Measurements from ENCODE around the gene PDE8B.

PDE8B gene

GRCh38 chr5:77267496-77267895 is 57.0 kb downstream of the PDE8B start:
- Histone ChIP-seq H3K36me3 (ENCODE audit: insufficient read depth, low read length) (no peaks in the 10 kb centered on the region), H3K9ac (ENCODE audit: low read depth, low read length) (no peak overlapping the region), H3K4me1 (ENCODE audit: insufficient read depth, low read length) (no peaks in the 10 kb centered on the region), H3K9me3 (ENCODE audit: control insufficient read depth, insufficient read depth, low read length) (no peaks in the 10 kb centered on the region)

GRCh38 chr5:77272206-77272605 is 61.7 kb downstream of the PDE8B start:
- Histone ChIP-seq H3K9me3 (ENCODE audit: control insufficient read depth, insufficient read depth, low read length) (no peaks in the 10 kb centered on the region), H3K4me1 (ENCODE audit: insufficient read depth, low read length) (no peaks in the 10 kb centered on the region), H3K9ac (ENCODE audit: low read depth, low read length) (no peak overlapping the region), H3K36me3 (ENCODE audit: insufficient read depth, low read length) (no peaks in the 10 kb centered on the region)

- Histone ChIP-seq H3K9me3 (ENCODE audit: control insufficient read depth, insufficient read depth, low read length) (no peaks in the 10 kb centered on the region), H3K36me3 (ENCODE audit: insufficient read depth, low read length) (no peaks in the 10 kb centered on the region), H3K4me1 (ENCODE audit: insufficient read depth, low read length) (no peaks in the 10 kb centered on the region), H3K9ac (ENCODE audit: low read depth, low read length) (no peak overlapping the region)
Observed at GRCh38 chr5:77277759-77278158, 67.3 kb downstream of the PDE8B start.

GRCh38 chr5:77280036-77280435 is 69.6 kb downstream of the PDE8B start:
- H3K9ac ChIP-seq (ENCODE audit: low read depth, low read length), result no peak overlapping the region
- no peaks in the 10 kb centered on the region for H3K36me3 ChIP-seq (ENCODE audit: insufficient read depth, low read length)
- no peaks in the 10 kb centered on the region for H3K9me3 ChIP-seq (ENCODE audit: control insufficient read depth, insufficient read depth, low read length)
- no peaks in the 10 kb centered on the region for H3K4me1 ChIP-seq (ENCODE audit: insufficient read depth, low read length)

DNA sequence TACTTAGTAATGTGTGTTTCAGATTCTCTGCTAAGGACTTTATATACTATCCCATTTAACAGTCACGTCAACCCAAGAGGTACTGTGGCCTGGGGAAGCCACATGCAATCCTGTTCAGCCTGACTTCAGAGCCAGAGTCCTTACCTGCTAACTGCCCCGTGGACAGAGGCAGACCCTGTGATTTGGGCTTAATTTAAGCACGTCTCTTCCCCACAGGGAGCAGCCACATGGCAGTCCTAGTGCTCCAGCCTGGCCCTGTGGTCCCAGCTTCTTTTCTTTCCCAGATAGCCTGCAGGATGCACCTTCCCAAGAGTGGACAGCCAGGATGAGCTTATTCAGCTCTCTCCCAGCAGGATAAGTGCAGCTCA is 71.5 kb downstream of the PDE8B start:
- Histone ChIP-seq H3K4me1 (ENCODE audit: insufficient read depth, low read length) (no peaks in the 10 kb centered on the region), H3K9ac (ENCODE audit: low read depth, low read length) (no peak overlapping the region), H3K36me3 (ENCODE audit: insufficient read depth, low read length) (no peaks in the 10 kb centered on the region), H3K9me3 (ENCODE audit: control insufficient read depth, insufficient read depth, low read length) (no peaks in the 10 kb centered on the region)

DNA sequence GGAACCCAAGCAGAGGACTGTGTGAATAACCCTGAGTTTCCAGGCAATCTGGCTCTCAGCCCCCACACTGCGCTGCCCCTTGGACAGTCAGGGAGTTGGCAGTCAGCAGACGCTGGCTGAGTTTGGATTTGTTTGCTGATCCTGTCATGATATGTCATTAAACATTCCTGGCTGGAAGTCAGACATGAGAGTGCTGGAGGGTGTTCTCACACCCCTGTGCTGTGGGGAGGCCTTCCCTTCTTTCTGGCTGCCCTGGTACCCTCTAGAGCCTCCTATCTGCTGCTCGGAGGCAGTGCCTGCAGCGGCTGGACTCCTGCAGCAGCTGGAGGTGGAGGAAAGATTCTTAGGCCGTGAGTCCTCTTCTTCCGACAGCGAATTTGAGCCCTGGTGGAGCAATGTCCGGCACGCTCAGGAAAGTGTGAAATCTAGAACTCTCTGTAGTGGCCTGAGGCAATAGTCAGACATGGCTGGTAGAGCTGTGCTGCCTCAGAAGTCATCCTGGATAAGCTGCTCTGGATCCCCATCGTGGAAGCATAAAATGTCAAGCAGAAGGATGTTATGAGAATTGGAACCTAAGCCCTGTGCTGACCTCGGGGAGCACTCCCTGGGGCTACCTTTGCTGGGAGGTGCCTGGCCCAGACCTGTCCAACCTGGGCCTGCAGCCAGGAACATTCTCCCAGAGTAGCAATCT is 72.0 kb downstream of the PDE8B start:
- H3K9ac ChIP-seq (ENCODE audit: low read depth, low read length), result no peak overlapping the region
- H3K9me3 ChIP-seq (ENCODE audit: control insufficient read depth, insufficient read depth, low read length), result no peaks in the 10 kb centered on the region
- no peaks in the 10 kb centered on the region for H3K4me1 ChIP-seq (ENCODE audit: insufficient read depth, low read length)
- no peaks in the 10 kb centered on the region for H3K36me3 ChIP-seq (ENCODE audit: insufficient read depth, low read length)

- Histone ChIP-seq H3K9ac (ENCODE audit: low read depth, low read length) (no peak overlapping the region), H3K36me3 (ENCODE audit: insufficient read depth, low read length) (no peaks in the 10 kb centered on the region), H3K9me3 (ENCODE audit: control insufficient read depth, insufficient read depth, low read length) (no peaks in the 10 kb centered on the region), H3K4me1 (ENCODE audit: insufficient read depth, low read length) (no peaks in the 10 kb centered on the region)
Observed at GRCh38 chr5:77285251-77285841, 74.9 kb downstream of the PDE8B start.

DNA sequence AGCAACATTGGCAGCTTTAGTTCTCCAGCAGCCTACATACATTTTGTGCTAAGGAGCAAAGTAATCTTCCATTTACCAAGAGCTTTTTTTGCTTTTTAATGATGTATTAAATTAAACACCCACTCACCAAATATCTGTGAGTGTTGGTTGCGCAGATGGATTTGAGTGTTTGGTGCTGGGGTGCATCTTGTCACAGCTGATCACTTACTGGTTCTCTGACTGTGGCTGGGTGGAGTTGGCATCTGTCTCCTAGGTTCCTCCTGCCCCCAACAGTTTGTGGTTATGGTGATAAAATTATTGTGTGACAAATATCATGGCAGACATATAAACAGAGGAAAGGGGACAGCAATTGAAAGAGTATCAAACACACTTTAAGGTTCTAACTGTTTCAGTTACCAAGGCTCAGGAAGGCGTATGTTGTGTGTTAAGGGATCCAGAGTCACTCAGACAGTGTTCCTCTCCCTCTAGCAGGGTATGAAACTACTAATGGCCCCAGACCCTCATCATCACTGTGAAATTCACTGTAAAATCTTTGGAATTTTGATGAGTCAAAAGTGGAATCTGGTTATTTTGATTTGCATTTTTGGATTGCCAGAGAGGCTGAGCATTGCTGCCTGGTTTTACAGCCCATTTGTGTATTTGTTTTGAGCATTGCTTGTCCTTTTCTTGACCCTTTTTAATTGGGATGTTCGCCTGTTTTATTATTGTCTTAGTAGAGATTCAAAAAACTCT is 81.7 kb downstream of the PDE8B start:
- Histone ChIP-seq H3K9me3 (ENCODE audit: control insufficient read depth, insufficient read depth, low read length) (no peaks in the 10 kb centered on the region), H3K36me3 (ENCODE audit: insufficient read depth, low read length) (no peaks in the 10 kb centered on the region), H3K9ac (ENCODE audit: low read depth, low read length) (no peak overlapping the region), H3K4me1 (ENCODE audit: insufficient read depth, low read length) (no peaks in the 10 kb centered on the region)

- Histone ChIP-seq H3K36me3 (ENCODE audit: insufficient read depth, low read length) (no peaks in the 10 kb centered on the region), H3K9ac (ENCODE audit: low read depth, low read length) (no peak overlapping the region), H3K4me1 (ENCODE audit: insufficient read depth, low read length) (no peaks in the 10 kb centered on the region), H3K9me3 (ENCODE audit: control insufficient read depth, insufficient read depth, low read length) (no peaks in the 10 kb centered on the region)
Observed at GRCh38 chr5:77294185-77294584, 83.7 kb downstream of the PDE8B start.

- Histone ChIP-seq H3K9me3 (ENCODE audit: control insufficient read depth, insufficient read depth, low read length) (no peaks in the 10 kb centered on the region), H3K4me1 (ENCODE audit: insufficient read depth, low read length) (no peaks in the 10 kb centered on the region)
Observed at GRCh38 chr5:77295863-77296378, 85.4 kb downstream of the PDE8B start.

DNA sequence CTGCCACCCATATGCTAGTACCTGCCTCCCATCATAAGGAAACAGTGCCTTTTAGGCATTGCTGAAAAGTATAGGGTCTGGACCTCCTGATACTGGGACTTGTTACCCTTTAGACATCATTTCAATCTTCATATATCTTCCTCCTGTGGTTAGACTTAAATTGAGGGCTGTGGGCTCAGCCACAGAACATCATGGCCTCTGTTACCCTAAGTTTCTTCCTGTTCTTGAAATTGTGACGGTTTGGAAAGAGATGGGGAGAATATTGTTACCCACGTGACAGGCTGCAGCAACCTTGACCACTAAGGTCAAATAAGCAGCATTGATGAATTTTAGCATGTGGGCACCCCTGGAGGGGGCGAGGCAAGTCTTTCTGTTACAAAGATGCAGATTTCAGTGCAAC is 87.7 kb downstream of the PDE8B start:
- H3K36me3 ChIP-seq (ENCODE audit: insufficient read depth, low read length), result no peaks in the 10 kb centered on the region
- H3K9ac ChIP-seq (ENCODE audit: low read depth, low read length), result no peak overlapping the region
- no peaks in the 10 kb centered on the region for H3K4me1 ChIP-seq (ENCODE audit: insufficient read depth, low read length)
- no peaks in the 10 kb centered on the region for H3K9me3 ChIP-seq (ENCODE audit: control insufficient read depth, insufficient read depth, low read length)

More at GRCh38 chr5:77295863-77296378, 85.4 kb downstream of the PDE8B start:
- Histone ChIP-seq H3K36me3 (ENCODE audit: insufficient read depth, low read length) (no peaks in the 10 kb centered on the region), H3K9ac (ENCODE audit: low read depth, low read length) (no peak overlapping the region)

GRCh38 chr5:77300451-77300850 is 90.0 kb downstream of the PDE8B start:
- Histone ChIP-seq H3K4me1 (ENCODE audit: insufficient read depth, low read length) (no peaks in the 10 kb centered on the region), H3K36me3 (ENCODE audit: insufficient read depth, low read length) (no peaks in the 10 kb centered on the region), H3K9ac (ENCODE audit: low read depth, low read length) (no peak overlapping the region), H3K9me3 (ENCODE audit: control insufficient read depth, insufficient read depth, low read length) (no peaks in the 10 kb centered on the region)

DNA sequence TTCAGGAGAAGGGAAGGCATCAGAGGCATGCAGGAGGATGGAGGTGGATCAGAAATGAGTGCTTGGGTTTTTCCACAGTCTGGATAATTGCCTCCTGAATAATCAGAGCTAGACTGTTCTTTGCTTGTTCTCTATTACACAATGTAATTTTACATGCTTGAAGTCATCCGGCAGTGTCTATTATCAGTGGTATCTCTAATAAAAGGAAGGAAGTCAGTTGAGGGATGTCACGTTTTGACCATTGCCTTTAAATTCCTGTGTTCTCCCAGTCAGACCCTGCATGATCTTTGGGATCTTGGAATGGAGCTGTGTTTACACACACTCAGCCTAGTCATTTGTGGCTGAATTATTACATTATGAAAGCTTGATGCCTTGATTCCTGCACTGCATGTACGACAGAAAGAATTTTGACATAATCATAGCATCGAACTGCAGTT is 91.0 kb downstream of the PDE8B start:
- Histone ChIP-seq H3K4me1 (ENCODE audit: insufficient read depth, low read length) (no peaks in the 10 kb centered on the region), H3K9me3 (ENCODE audit: control insufficient read depth, insufficient read depth, low read length) (no peaks in the 10 kb centered on the region), H3K36me3 (ENCODE audit: insufficient read depth, low read length) (no peaks in the 10 kb centered on the region), H3K9ac (ENCODE audit: low read depth, low read length) (no peak overlapping the region)

DNA sequence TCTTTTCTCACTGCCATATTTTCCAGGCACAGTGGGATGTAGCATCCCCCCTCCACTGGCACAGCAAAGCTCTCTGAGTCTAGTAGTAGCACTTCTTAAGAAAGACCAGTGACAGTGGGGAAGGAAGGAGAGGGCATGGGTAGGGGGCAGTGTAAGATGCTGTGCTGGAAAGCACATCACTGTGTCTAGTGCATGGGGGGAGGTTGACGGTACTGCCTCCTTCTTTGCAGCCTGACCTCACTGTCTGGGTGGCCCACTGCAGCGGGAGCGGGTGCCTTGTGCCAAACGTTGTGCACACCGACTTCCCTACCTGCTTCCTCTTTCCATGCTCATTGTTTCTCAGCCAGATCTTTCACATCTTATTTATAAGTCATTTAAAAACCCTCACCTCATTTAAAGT is 91.8 kb downstream of the PDE8B start:
- no peaks in the 10 kb centered on the region for H3K36me3 ChIP-seq (ENCODE audit: insufficient read depth, low read length)
- no peak overlapping the region for H3K9ac ChIP-seq (ENCODE audit: low read depth, low read length)
- no peaks in the 10 kb centered on the region for H3K9me3 ChIP-seq (ENCODE audit: control insufficient read depth, insufficient read depth, low read length)
- H3K4me1 ChIP-seq (ENCODE audit: insufficient read depth, low read length), result no peaks in the 10 kb centered on the region

DNA sequence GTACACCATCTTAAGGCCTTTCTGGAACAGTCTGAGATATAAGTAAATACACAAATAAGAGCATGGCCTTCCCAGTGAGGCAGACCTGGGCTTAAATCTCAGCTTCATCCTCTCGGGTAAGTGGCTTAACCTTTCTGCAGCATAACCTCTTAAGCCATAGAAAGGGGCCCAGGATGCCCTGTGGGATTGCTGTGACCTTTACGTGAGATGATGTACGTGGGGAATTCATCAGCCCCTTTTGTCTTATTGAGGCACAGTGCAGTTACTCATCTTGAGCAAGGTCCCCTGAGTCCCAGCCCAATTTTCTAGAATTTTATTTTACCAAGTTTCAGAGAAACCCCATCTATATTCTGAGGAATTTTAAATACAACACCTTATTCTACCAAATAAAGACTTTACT is 92.2 kb downstream of the PDE8B start:
- Histone ChIP-seq H3K9me3 (ENCODE audit: control insufficient read depth, insufficient read depth, low read length) (no peaks in the 10 kb centered on the region), H3K9ac (ENCODE audit: low read depth, low read length) (no peak overlapping the region), H3K36me3 (ENCODE audit: insufficient read depth, low read length) (no peaks in the 10 kb centered on the region), H3K4me1 (ENCODE audit: insufficient read depth, low read length) (no peaks in the 10 kb centered on the region)
